ENCODE measurements around the gene CACHD1.

DNA sequence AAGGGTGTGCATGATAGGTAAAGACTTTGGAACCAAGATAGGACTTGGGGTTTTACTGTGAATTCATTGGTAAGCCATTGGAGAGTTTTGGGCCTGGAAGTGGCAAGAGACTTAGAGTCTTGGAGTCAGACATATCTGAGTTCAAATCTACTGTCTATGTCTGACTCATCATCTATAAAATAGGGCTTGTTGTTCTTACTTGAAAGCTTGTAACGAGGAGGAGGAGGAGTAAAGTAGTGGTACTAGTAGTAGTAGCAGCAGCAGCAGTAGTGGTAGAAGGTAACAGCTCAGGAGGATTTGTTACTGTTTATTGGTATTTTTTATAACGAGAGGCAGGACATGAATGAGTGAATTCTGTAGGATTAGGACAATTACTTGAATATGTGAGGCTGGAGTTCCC, 62.7 kb downstream of the CACHD1 start:
- TF ChIP-seq, protein P1, sequence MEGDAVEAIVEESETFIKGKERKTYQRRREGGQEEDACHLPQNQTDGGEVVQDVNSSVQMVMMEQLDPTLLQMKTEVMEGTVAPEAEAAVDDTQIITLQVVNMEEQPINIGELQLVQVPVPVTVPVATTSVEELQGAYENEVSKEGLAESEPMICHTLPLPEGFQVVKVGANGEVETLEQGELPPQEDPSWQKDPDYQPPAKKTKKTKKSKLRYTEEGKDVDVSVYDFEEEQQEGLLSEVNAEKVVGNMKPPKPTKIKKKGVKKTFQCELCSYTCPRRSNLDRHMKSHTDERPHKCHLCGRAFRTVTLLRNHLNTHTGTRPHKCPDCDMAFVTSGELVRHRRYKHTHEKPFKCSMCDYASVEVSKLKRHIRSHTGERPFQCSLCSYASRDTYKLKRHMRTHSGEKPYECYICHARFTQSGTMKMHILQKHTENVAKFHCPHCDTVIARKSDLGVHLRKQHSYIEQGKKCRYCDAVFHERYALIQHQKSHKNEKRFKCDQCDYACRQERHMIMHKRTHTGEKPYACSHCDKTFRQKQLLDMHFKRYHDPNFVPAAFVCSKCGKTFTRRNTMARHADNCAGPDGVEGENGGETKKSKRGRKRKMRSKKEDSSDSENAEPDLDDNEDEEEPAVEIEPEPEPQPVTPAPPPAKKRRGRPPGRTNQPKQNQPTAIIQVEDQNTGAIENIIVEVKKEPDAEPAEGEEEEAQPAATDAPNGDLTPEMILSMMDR (IDR thresholded peaks at IDR 0.05), result no peak
- TF ChIP-seq POLR2A (IDR thresholded peaks at IDR 0.05), result no peak

Measured in body of pancreas (tissue), 4 donors.